ENCODE results near the gene TNPO1.

The TNPO1 gene

GRCh38 chr5:72920690-72921502 is 104.4 kb downstream of the TNPO1 start:
- Histone ChIP-seq H3K79me2 (ENCODE audit: control insufficient read depth, insufficient read depth, low read length, poor library complexity) (no peaks in the 10 kb centered on the region), H3K4me2 (ENCODE audit: low read length) (no peak overlapping the region), H3K9me3 (ENCODE audit: insufficient read depth, low read depth, low read length) (peaks cover 3% of the 10 kb centered on the region), H3K27me3 (ENCODE audit: insufficient read depth, low read length) (no peaks in the 10 kb centered on the region), H2AFZ (ENCODE audit: insufficient read depth, low read length, poor library complexity) (no peak overlapping the region), H2BK5ac (ENCODE audit: low read depth, low read length, poor library complexity) (no peak overlapping the region), H2BK120ac (ENCODE audit: insufficient read depth, low read length, poor library complexity) (no peak overlapping the region), H3K4ac (ENCODE audit: low read depth, low read length) (no peak overlapping the region), H2AK5ac (ENCODE audit: low read length) (no peak overlapping the region), H3K79me1 (ENCODE audit: low read length) (no peaks in the 10 kb centered on the region), H3K4me3 (ENCODE audit: low read depth, low read length) (no peak overlapping the region), H3K14ac (ENCODE audit: low read length) (no peak overlapping the region), H3K4me1 (ENCODE audit: control insufficient read depth in 1 of 2, insufficient read depth in 2 of 2, low read length in 2 of 2) (no peaks in the 10 kb centered on the region), H3K27ac (ENCODE audit: low read depth, low read length) (no peak overlapping the region), H2BK12ac (ENCODE audit: low read length) (no peak overlapping the region), H4K8ac (ENCODE audit: low read depth, low read length) (no peak overlapping the region), H4K91ac (ENCODE audit: low read depth, low read length) (no peak overlapping the region), H3K9ac (ENCODE audit: low read length) (no peak overlapping the region), H3K23ac (ENCODE audit: low read length) (no peak overlapping the region), H3K36me3 (ENCODE audit: control insufficient read depth in 1 of 2, insufficient read depth in 2 of 2, low read length in 2 of 2) (peaks cover 2 to 5% of the 10 kb centered on the region in 2 experiments), H3K18ac (ENCODE audit: low read length) (no peak overlapping the region), H4K12ac (ENCODE audit: low read depth, low read length) (no peak overlapping the region)
- DNase-seq = peak in 1 of 2 donors; percentile 66
- no CpG with 5 or more reads among the region's 4 CpGs for WGBS (ENCODE audit: extremely low coverage, insufficient coverage, insufficient read length)

- Histone ChIP-seq H3K79me2 (ENCODE audit: control insufficient read depth, insufficient read depth, low read length, poor library complexity) (no peaks in the 10 kb centered on the region), H3K9ac (ENCODE audit: low read length) (no peak overlapping the region), H3K4me1 (ENCODE audit: control insufficient read depth in 1 of 2, insufficient read depth in 2 of 2, low read length in 2 of 2) (no peaks in the 10 kb centered on the region), H3K36me3 (ENCODE audit: control insufficient read depth in 1 of 2, insufficient read depth in 2 of 2, low read length in 2 of 2) (peaks cover 0 to 3% of the 10 kb centered on the region in 2 experiments), H2AFZ (ENCODE audit: insufficient read depth, low read length, poor library complexity) (no peak overlapping the region), H3K18ac (ENCODE audit: low read length) (no peak overlapping the region), H2BK120ac (ENCODE audit: insufficient read depth, low read length, poor library complexity) (no peak overlapping the region), H4K91ac (ENCODE audit: low read depth, low read length) (no peak overlapping the region), H3K9me3 (ENCODE audit: insufficient read depth, low read depth, low read length) (peaks cover 3% of the 10 kb centered on the region), H2BK5ac (ENCODE audit: low read depth, low read length, poor library complexity) (no peak overlapping the region), H3K23ac (ENCODE audit: low read length) (no peak overlapping the region), H3K14ac (ENCODE audit: low read length) (no peak overlapping the region), H3K79me1 (ENCODE audit: low read length) (no peaks in the 10 kb centered on the region), H2AK5ac (ENCODE audit: low read length) (no peak overlapping the region), H3K4me2 (ENCODE audit: low read length) (no peak overlapping the region), H2BK12ac (ENCODE audit: low read length) (no peak overlapping the region), H3K27ac (ENCODE audit: low read depth, low read length) (no peak overlapping the region), H3K4ac (ENCODE audit: low read depth, low read length) (no peak overlapping the region), H3K27me3 (ENCODE audit: insufficient read depth, low read length) (no peaks in the 10 kb centered on the region), H4K8ac (ENCODE audit: low read depth, low read length) (no peak overlapping the region), H3K4me3 (ENCODE audit: low read depth, low read length) (no peak overlapping the region), H4K12ac (ENCODE audit: low read depth, low read length) (no peak overlapping the region)
- peak in 1 of 2 donors; percentile 9 for DNase-seq
- WGBS (ENCODE audit: extremely low coverage, insufficient coverage, insufficient read length) = no CpG with 5 or more reads among the region's 2 CpGs
Observed at GRCh38 chr5:72921886-72922285, 105.4 kb downstream of the TNPO1 start.

DNA sequence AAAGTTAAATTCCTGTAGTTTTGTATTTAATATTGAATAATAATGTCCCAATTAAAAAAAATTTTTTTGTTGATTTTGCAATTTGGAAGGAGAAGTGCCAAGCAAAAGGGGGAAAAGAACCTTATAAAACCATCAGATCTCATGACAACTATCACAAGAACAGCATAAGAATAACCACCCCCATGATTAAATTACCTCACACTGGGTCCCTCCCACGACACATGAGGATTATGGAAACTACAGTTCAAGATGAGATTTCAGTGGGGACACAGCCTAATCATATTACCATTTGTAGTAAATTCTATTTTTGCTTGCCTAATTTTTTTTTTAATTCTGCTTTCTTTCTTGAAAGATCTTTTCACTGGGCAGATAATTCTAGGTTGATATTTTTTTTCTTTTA is 106.0 kb downstream of the TNPO1 start:
- Histone ChIP-seq H3K4ac (ENCODE audit: low read depth, low read length) (no peak overlapping the region), H3K9ac (ENCODE audit: low read length) (no peak overlapping the region), H3K79me2 (ENCODE audit: control insufficient read depth, insufficient read depth, low read length, poor library complexity) (no peaks in the 10 kb centered on the region), H3K18ac (ENCODE audit: low read length) (no peak overlapping the region), H3K4me1 (ENCODE audit: control insufficient read depth in 1 of 2, insufficient read depth in 2 of 2, low read length in 2 of 2) (no peaks in the 10 kb centered on the region), H3K36me3 (ENCODE audit: control insufficient read depth in 1 of 2, insufficient read depth in 2 of 2, low read length in 2 of 2) (peaks cover 0 to 3% of the 10 kb centered on the region in 2 experiments), H3K23ac (ENCODE audit: low read length) (no peak overlapping the region), H2BK5ac (ENCODE audit: low read depth, low read length, poor library complexity) (no peak overlapping the region), H3K9me3 (ENCODE audit: insufficient read depth, low read depth, low read length) (peaks cover 3% of the 10 kb centered on the region), H2BK12ac (ENCODE audit: low read length) (no peak overlapping the region), H3K4me3 (ENCODE audit: low read depth, low read length) (no peak overlapping the region), H4K8ac (ENCODE audit: low read depth, low read length) (no peak overlapping the region), H3K27ac (ENCODE audit: low read depth, low read length) (no peak overlapping the region), H3K27me3 (ENCODE audit: insufficient read depth, low read length) (no peaks in the 10 kb centered on the region), H2AFZ (ENCODE audit: insufficient read depth, low read length, poor library complexity) (no peak overlapping the region), H3K14ac (ENCODE audit: low read length) (no peak overlapping the region), H3K4me2 (ENCODE audit: low read length) (no peak overlapping the region), H4K12ac (ENCODE audit: low read depth, low read length) (no peak overlapping the region), H2AK5ac (ENCODE audit: low read length) (no peak overlapping the region), H4K91ac (ENCODE audit: low read depth, low read length) (no peak overlapping the region), H3K79me1 (ENCODE audit: low read length) (no peaks in the 10 kb centered on the region), H2BK120ac (ENCODE audit: insufficient read depth, low read length, poor library complexity) (no peak overlapping the region)
- WGBS (ENCODE audit: extremely low coverage, insufficient coverage, insufficient read length) = no CpG with 5 or more reads among the region's 1 CpG
- DNase-seq = no peak

DNA sequence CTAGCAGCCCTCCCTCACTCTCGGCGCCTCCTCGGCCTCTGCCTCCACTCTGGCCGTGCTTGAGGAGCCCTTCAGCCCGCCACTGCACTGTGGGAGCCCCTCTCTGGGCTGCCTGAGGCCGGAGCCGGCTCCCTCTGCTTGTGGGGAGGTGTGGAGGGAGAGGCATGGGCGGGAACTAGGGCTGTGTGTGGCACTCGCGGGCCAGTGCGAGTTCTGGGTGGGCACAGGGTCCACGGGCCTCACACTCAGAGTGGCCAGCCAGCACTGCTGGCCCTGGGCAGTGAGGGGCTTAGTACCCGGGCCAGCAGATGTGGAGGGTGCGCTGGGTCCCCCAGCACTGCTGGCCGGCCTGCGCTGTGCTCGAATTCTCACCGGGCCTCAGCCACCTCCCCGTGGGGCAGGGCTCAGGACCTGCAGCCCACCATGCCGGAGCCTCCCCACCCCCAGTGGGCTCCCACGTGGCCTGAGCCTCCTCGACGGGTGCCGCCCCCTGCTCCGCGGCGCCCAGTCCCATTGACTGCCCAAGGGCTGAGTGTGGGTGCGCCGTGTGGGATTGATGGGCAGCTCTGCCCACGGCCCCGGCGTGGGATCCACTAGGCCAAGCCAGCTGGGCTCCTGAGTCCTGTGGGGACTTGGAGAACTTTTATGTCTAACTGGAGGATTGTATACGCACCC is 109.0 kb downstream of the TNPO1 start:
- Histone ChIP-seq H3K4me1 (ENCODE audit: control insufficient read depth in 1 of 2, insufficient read depth in 2 of 2, low read length in 2 of 2) (no peaks in the 10 kb centered on the region), H3K18ac (ENCODE audit: low read length) (no peak overlapping the region), H4K91ac (ENCODE audit: low read depth, low read length) (no peak overlapping the region), H2BK12ac (ENCODE audit: low read length) (no peak overlapping the region), H3K23ac (ENCODE audit: low read length) (no peak overlapping the region), H3K9ac (ENCODE audit: low read length) (no peak overlapping the region), H3K79me2 (ENCODE audit: control insufficient read depth, insufficient read depth, low read length, poor library complexity) (no peaks in the 10 kb centered on the region), H2BK5ac (ENCODE audit: low read depth, low read length, poor library complexity) (no peak overlapping the region), H2AK5ac (ENCODE audit: low read length) (no peak overlapping the region), H3K9me3 (ENCODE audit: insufficient read depth, low read depth, low read length) (peaks cover 3% of the 10 kb centered on the region), H3K27ac (ENCODE audit: low read depth, low read length) (no peak overlapping the region), H3K79me1 (ENCODE audit: low read length) (no peaks in the 10 kb centered on the region), H3K4ac (ENCODE audit: low read depth, low read length) (no peak overlapping the region), H2AFZ (ENCODE audit: insufficient read depth, low read length, poor library complexity) (no peak overlapping the region), H3K4me3 (ENCODE audit: low read depth, low read length) (peak overlapping the region; percentile 36), H3K36me3 (ENCODE audit: control insufficient read depth in 1 of 2, insufficient read depth in 2 of 2, low read length in 2 of 2) (peaks cover 0 to 3% of the 10 kb centered on the region in 2 experiments), H3K14ac (ENCODE audit: low read length) (no peak overlapping the region), H4K8ac (ENCODE audit: low read depth, low read length) (no peak overlapping the region), H4K12ac (ENCODE audit: low read depth, low read length) (no peak overlapping the region), H3K27me3 (ENCODE audit: insufficient read depth, low read length) (no peaks in the 10 kb centered on the region), H3K4me2 (ENCODE audit: low read length) (no peak overlapping the region), H2BK120ac (ENCODE audit: insufficient read depth, low read length, poor library complexity) (no peak overlapping the region)
- DNase-seq = no peak
- WGBS (ENCODE audit: extremely low coverage, insufficient coverage, insufficient read length) = no CpG with 5 or more reads among the region's 33 CpGs
